Iris pigment epithelial cell (primary cell): ENCODE measurements around the gene ATP6AP1.
"Not testable (repeated sequence)": the region's sequence is repeated elsewhere in the genome, so short reads cannot be mapped to it uniquely, and the experiment has no call there.

Experiments
- DNase-seq: peaks from one replicate; pipeline ENCODE4 v3.0.0-alpha.2; 2011; ENCODE audit warnings: low read depth

ATP6AP1 gene

GRCh38 chrX:154428176-154429171, at the start of gene ATP6AP1:
TSS of gene ATP6AP1 (plus strand) at chrX:154428677. CDS start at chrX:154428693, 16 bp downstream.
- DNase-seq: peak; percentile 94

GRCh38 chrX:154378799-154379568, 49.5 kb upstream of the ATP6AP1 start, which contains the start of gene EMD:
TSS of gene EMD (plus strand) at chrX:154379295. CDS start at chrX:154379485, 190 bp downstream.
- peak; percentile 97 for DNase-seq

- no peak for DNase-seq
Observed at GRCh38 chrX:154379569-154379951, 48.9 kb upstream of the ATP6AP1 start.

DNA sequence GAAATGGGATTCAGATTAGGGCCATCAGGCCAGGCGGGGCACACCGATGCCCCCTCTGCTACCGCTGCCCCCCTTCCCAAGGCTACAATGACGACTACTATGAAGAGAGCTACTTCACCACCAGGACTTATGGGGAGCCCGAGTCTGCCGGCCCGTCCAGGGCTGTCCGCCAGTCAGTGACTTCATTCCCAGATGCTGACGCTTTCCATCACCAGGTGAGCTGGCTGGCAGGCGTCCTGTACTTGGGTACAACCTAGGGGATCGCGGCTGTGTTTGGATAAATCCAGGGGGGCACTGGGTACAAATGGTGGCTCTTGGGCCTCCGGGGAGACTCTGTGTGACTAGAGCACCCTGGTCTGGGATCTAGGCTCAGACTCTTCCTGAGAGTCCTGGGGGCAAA, 48.3 kb upstream of the ATP6AP1 start:
- DNase-seq: peak; percentile 30

GRCh38 chrX:154380787-154381186, 47.7 kb upstream of the ATP6AP1 start:
- DNase-seq: no peak

- no peak for DNase-seq
Observed at GRCh38 chrX:154381271-154381670, 47.2 kb upstream of the ATP6AP1 start.

DNA sequence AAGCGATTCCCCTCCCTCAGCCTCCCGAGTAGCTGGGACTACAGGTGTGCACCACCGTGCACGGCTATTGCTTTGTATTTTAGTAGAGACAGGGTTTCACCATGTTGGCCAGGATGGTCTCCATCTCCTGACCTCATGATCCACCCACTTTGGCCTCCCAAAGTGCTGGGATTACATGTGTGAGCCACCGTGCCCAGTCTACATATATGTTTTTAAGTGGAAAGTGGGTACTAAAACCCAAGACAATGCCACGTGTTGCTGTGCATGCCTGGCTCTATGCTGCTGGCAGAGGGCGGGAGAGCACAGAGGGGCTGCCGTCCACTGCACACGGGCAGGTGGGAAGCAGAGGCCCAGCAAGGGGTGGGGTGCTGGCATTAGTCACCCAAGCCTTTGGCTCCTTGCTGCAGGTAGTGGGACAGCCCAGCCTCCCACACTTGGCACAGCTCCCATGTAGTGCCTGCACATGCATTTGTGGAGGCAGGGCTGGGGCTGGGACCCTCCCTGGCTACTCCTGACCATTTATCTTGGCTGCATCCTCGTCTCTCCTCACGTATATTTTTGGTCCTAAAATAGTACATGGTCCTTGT, 45.9 kb upstream of the ATP6AP1 start:
- DNase-seq: no peak

DNA sequence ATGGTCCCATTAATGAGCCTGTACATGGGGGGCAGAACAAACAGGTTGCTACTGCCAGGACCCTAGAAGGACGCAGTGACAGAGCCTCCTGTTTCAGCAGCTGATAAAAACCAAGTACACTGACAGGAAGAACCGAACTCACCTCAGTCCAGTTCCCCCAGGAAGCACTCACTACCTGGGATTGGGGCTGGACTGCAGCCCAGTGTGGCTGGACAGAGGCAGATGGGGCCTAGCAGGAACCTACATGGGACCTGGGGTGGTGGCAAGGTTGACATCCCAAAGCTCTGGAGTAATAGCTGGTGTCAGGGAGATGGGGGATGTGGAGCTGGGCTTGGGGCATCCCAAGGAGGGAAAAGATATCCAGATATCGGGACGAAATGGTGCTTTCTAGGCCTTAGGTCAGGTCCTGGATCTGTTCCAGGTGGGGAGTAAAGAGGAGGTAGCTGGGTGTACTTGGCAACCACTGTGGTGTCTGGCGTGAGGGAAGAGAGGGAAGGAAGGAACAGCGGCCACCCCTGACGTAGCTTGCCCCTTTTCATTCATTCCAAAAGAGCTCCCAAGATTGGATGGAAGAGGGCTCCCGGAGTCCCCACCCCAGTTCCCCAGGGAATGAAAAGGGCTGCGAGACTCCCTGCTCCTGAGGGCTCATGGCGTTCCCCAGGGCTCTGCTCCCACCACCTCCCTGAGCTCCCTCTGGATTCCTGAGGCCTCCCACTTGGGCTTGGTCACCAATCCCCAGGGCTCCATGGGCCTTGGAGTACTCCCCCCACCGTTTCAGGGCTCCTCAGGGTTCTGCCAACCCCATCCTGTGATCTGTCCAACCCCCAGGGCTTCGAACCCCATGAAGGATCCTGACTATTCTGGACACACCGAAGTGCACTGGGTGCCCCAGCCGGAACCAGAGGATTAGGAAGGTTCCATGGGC, 44.9 kb upstream of the ATP6AP1 start:
- no peak for DNase-seq

DNA sequence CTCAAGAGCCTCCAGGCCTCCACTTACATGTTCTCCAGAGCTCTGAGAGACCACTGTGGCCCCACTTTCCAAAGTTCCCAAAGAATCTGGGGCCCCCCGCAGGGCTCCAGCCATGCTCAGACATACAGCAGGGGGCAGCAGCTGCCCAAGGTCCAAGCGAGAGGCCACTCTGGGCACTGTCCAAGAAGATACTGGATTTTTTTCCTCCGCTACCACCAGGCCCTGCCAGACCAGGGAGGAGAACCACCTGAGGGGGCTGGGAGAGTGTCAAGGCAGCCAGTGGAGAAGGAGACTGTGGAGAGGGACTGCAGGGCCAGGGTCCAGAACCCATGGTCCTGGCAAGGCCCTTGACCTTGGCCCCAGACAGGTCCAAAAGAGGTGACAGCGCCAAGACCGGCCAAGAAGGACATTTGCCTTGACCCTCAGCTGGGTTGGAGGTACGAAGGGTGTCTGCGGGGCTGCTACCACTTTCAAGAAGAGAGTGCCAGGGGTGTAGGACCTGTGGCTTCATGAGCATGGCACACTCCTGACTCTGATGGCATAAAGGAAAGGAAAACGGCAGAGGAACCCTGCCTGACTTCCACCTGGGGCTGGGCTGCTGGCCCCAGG, 44.1 kb upstream of the ATP6AP1 start:
- no peak for DNase-seq

GRCh38 chrX:154388094-154388493, 40.4 kb upstream of the ATP6AP1 start:
- not testable (repeated sequence) for DNase-seq

- DNase-seq: not testable (repeated sequence)
Observed at GRCh38 chrX:154388649-154389048, 39.8 kb upstream of the ATP6AP1 start.

DNA sequence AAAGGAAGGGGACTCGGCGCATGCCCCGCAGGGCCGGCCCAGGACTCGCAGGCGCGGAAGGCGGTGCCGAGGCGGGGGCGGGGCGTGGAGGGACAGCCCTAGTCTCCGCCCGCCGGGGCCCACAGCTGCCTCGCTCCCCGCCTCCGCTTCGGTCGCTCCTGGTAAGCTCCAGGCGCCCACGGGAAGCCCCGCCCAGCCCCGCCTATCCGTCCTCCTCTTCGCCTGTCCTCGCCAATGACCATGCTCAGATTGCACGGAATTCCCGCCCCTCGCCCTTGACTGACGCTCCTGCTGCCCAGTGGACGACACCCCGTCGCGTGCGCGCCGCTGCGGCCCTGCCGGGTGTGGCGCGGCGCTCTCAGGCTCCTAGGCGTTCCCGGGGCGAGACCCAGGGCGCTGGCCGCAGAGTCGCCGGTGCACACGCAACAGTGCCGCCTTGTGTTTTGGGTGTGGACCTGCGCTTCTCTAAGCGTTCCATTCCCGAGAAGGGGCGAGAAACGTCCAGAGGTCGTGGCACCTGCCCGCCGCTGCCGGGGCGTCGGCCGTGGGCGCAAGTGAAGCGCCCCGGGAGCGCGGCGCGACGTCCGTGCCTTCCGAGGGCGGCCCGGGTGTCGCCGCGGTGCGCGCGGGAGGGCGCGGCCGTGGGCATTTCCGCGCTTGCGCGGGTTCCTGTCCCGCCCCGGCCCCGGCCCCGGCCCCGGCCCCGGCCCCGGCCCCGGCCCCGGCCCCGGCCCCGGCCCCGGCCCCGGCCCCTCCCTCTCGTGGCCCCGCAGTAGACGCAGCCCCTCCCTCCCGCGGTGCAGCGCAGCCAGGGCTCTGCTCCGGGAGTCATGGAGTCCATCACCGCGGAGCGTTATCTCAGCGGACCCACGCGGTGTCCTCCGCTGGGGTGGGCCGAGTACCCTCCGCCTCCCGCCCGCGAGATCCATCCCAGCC, 38.4 kb upstream of the ATP6AP1 start:
- not testable (repeated sequence) for DNase-seq

- DNase-seq: not testable (repeated sequence)
Observed at GRCh38 chrX:154396363-154396762, 32.1 kb upstream of the ATP6AP1 start.

- peak; percentile 59 for DNase-seq
Observed at GRCh38 chrX:154396973-154397887, 31.2 kb upstream of the ATP6AP1 start.

- peak; percentile 95 for DNase-seq
Observed at GRCh38 chrX:154397888-154398667, 30.4 kb upstream of the ATP6AP1 start, which contains the start of gene RPL10. TSS of gene RPL10 (plus strand) at chrX:154398377. CDS start at chrX:154398520, 143 bp downstream.

- peak; percentile 70 for DNase-seq
Observed at GRCh38 chrX:154398668-154399526, 29.6 kb upstream of the ATP6AP1 start.
